ENCODE results near the gene AMZ1.

DNA sequence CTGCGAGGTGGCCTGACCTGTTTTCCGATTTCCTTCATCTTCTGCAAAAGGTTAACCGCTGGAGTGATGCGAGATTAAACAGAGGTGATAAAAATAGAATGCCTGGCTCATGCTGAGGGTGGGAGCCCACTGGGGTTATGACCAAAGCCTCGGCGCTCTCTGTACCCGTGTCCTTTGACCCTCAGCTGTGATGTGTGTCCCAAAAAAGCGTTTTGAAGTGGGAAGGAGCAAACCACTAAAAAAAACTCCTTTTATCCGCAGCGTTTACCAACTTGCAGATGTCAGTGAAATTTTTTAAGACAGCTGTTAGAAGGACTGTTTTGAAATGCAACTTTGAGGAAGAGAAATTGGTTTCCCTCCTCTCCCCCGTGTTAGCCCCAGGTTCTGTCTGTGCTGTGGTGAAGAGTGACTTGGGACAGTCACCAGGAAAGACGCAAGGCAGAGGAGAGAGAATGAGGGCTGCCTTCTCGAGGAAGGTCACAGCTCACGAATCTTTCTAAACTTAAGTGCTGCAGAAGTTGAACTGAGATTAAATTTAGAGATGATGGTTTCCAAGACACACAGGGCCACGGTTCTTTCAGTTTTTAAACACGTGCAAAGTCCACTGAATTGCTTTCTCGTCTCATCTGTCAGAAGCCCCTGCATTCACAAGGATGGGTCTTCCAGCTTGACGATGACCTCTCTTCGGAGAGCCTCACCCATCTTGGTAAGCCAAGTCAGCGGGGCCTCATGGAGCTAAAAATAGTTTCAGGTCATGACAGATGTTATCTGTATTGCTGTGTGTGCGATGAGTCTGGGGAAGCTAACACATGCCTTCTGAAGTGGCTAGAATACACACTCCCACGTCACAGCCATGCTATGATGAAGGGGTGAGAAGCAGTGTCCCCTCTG lies 27.6 kb downstream of the AMZ1 start:
- no peak for TF ChIP-seq POLR2AphosphoS5 (IDR thresholded peaks at IDR 0.05; ENCODE audit: low read depth, low read length)
- TF ChIP-seq, protein P1, sequence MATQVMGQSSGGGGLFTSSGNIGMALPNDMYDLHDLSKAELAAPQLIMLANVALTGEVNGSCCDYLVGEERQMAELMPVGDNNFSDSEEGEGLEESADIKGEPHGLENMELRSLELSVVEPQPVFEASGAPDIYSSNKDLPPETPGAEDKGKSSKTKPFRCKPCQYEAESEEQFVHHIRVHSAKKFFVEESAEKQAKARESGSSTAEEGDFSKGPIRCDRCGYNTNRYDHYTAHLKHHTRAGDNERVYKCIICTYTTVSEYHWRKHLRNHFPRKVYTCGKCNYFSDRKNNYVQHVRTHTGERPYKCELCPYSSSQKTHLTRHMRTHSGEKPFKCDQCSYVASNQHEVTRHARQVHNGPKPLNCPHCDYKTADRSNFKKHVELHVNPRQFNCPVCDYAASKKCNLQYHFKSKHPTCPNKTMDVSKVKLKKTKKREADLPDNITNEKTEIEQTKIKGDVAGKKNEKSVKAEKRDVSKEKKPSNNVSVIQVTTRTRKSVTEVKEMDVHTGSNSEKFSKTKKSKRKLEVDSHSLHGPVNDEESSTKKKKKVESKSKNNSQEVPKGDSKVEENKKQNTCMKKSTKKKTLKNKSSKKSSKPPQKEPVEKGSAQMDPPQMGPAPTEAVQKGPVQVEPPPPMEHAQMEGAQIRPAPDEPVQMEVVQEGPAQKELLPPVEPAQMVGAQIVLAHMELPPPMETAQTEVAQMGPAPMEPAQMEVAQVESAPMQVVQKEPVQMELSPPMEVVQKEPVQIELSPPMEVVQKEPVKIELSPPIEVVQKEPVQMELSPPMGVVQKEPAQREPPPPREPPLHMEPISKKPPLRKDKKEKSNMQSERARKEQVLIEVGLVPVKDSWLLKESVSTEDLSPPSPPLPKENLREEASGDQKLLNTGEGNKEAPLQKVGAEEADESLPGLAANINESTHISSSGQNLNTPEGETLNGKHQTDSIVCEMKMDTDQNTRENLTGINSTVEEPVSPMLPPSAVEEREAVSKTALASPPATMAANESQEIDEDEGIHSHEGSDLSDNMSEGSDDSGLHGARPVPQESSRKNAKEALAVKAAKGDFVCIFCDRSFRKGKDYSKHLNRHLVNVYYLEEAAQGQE (IDR thresholded peaks at IDR 0.05; ENCODE audit: insufficient read depth in 1 of 2, low read depth in 2 of 2, low read length in 2 of 2): no peak
- no peak for TF ChIP-seq TAF1 (IDR thresholded peaks at IDR 0.05; ENCODE audit: borderline replicate concordance, insufficient read depth, low read length)
- no peak for TF ChIP-seq SIN3A (IDR thresholded peaks at IDR 0.05; ENCODE audit: borderline replicate concordance, insufficient read depth, low read length)
- TF ChIP-seq FOXP2 (optimal IDR thresholded peaks at IDR 0.05; ENCODE audit: borderline replicate concordance, extremely low read depth, extremely low read length, insufficient read depth): no peak
